ENCODE measurements around the gene TFEB. TPM values are rescaled to one million over a fixed set of nuclear protein-coding genes. Genes with fewer than 3 reads are reported as not detected.

TFEB gene
- total RNA-seq, 1 experiment from 2014 or later, result 3.4 TPM

DNA sequence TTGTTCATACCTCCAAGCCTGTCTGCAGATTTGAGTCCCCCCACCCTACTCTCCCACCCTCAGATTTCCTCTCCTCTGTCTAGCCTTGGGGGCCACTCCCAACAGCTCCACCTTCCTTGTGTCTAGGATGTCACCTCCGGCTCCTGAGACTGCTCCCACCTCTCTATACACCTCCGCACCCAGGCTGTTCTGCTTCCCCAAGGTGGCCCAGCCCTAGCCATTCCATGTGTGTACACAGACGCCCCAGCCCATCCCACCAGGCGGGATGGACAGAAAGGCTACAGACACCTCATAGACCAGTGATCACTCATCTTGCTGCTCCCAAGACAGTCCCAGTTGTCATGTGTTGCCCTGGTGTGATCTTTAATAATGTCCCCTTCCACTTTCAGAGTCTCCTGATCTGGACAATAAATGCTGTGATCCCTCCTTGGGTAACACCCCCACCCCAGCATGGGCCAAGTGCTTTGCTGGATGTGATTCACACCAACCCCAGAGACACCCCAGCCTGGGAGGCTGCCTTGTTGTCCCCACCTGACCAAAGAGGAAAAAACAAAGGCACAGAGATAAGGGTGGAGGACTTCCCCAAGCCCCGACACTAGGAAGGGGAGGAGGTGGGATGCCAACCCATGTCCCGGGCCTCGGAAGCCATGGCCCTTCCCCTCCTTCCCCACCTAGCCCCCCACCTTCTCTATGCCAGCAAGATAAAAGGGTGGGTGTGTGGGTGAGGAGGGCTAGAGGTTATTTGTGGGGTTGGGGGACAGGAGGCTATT, 61.0 kb downstream of the TFEB start:
- H3K36me3 ChIP-seq, result no peaks in the 10 kb centered on the region
- no peaks in the 10 kb centered on the region; the same call in 1 of the 2 replicates for H3K9me3 ChIP-seq (replicated peaks)
- H3K27ac ChIP-seq, result no peak overlapping the region
- H3K4me3 ChIP-seq, result no peak overlapping the region
- peaks cover 5% of the 10 kb centered on the region; the same call in 1 of the 2 replicates for H3K27me3 ChIP-seq (replicated peaks)
- H3K4me1 ChIP-seq (replicated peaks), result no peaks in the 10 kb centered on the region
- DNase-seq (ENCODE audit: low read depth in 1 of 2, low spot score in 2 of 2), result no peak

DNA sequence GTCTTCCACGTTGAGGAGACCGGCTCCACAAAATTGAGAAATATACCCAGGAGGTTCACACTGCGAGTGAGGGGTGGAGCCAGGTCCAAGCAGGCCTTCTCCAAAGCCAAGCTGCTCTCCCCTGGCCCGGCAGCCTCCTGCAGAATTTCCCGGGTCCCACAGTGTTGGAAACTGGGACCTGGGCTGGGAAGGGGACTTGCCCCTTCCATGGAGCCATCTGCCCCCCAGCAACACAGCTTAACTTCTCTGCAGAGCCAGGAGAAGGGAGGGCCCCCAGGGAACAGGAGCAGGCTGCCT, 61.8 kb downstream of the TFEB start:
- no peaks in the 10 kb centered on the region; the same call in 1 of the 2 replicates for H3K9me3 ChIP-seq (replicated peaks)
- H3K36me3 ChIP-seq, result no peaks in the 10 kb centered on the region
- H3K4me3 ChIP-seq, result no peak overlapping the region
- H3K27me3 ChIP-seq (replicated peaks), result peaks cover 5% of the 10 kb centered on the region; the same call in 1 of the 2 replicates
- DNase-seq (ENCODE audit: low read depth in 1 of 2, low spot score in 2 of 2), result no peak
- H3K4me1 ChIP-seq (replicated peaks), result no peaks in the 10 kb centered on the region
- no peak overlapping the region for H3K27ac ChIP-seq

DNA sequence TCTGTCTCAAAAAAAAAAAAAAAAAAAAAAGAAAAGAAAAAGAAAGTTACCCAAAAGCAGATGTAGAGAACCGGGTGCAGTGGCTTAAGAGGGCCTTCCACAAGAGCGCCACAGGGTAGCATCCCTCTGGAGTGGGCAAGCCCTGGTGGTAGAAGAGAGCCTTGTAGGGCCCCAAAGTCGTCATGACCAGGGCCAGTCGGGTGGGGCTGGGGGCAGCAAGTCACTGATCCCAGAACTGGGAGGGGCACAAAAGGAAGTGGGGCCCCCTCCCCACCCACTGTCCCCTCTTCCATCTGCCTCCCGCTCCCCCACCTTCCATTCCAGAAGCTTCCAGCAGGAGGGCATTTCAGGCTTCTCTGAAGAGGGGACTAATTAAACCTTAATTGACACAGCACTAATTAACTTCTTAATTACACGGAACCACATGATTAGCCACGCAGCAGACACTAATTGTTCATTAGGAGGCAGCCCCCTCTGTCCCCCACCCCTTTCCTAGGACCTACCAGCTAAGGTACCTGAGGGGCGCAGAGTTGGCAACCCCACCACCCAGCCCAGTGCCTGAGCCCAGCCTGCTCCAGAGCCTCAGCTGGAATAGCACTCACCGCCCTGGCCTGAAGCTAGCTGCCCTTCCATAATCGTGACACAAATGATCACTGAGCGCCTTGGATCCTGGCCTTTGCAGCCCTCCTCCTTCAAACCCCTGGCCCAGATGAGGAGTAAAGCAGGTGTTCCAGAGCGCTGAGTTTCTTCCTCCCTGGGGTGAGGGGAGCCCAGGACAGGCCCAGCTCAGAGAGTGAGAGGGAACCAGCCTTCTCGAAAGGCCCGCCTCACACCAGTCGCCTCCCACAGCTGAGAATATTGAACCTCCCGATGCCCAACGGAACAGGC, 62.3 kb downstream of the TFEB start:
- H3K4me3 ChIP-seq, result no peak overlapping the region
- H3K27me3 ChIP-seq (replicated peaks), result peaks cover 5% of the 10 kb centered on the region; the same call in 1 of the 2 replicates
- no peak for DNase-seq (ENCODE audit: low read depth in 1 of 2, low spot score in 2 of 2)
- no peaks in the 10 kb centered on the region for H3K4me1 ChIP-seq (replicated peaks)
- no peaks in the 10 kb centered on the region; the same call in 1 of the 2 replicates for H3K9me3 ChIP-seq (replicated peaks)
- no peak overlapping the region for H3K27ac ChIP-seq
- H3K36me3 ChIP-seq, result no peaks in the 10 kb centered on the region

DNA sequence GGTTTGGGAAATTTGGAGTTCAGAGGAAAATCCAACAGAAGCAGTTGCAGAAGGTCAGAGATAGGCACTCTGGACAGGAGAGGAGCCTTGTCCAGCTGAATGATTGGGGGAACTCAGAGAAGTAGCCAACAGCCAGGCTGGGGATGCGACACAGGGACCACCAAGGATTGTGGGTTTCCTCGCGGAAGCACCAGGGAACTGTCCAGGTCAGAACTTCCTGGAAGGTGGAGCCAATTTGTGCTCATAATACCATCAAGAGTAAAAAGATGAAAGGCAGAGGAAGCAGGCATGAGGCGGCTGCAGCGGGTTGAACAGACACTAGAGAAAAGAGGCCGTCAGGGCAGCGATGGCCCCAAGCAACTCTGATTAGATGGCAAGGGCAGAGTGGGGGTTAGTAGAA, 63.4 kb downstream of the TFEB start:
- H3K27ac ChIP-seq, result no peak overlapping the region
- H3K27me3 ChIP-seq (replicated peaks), result peaks cover 5% of the 10 kb centered on the region; the same call in 1 of the 2 replicates
- no peaks in the 10 kb centered on the region; the same call in 1 of the 2 replicates for H3K9me3 ChIP-seq (replicated peaks)
- no peak overlapping the region for H3K4me3 ChIP-seq
- H3K4me1 ChIP-seq (replicated peaks), result no peaks in the 10 kb centered on the region
- H3K36me3 ChIP-seq, result no peaks in the 10 kb centered on the region
- no peak for DNase-seq (ENCODE audit: low read depth in 1 of 2, low spot score in 2 of 2)

DNA sequence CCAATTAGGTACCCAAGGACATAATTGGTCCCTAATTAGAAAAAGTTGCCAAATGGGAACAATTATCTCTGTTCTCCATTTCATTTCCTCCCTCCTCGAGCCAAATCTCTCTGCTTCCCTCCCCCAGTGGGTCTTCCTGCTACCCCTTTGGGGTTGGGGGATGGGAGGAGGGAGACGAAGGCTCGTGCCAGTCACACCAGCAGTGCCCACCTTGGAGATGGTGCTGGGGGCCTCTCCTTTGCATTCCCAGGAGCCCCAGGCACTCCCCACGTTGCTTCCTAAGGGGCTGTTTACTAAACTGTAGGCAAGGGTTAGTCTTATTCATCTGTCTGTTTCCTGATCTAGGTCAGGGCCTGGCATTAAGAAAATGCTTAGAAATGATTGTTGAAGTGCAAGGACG, 64.0 kb downstream of the TFEB start:
- no peak for DNase-seq (ENCODE audit: low read depth in 1 of 2, low spot score in 2 of 2)
- H3K36me3 ChIP-seq, result no peaks in the 10 kb centered on the region

DNA sequence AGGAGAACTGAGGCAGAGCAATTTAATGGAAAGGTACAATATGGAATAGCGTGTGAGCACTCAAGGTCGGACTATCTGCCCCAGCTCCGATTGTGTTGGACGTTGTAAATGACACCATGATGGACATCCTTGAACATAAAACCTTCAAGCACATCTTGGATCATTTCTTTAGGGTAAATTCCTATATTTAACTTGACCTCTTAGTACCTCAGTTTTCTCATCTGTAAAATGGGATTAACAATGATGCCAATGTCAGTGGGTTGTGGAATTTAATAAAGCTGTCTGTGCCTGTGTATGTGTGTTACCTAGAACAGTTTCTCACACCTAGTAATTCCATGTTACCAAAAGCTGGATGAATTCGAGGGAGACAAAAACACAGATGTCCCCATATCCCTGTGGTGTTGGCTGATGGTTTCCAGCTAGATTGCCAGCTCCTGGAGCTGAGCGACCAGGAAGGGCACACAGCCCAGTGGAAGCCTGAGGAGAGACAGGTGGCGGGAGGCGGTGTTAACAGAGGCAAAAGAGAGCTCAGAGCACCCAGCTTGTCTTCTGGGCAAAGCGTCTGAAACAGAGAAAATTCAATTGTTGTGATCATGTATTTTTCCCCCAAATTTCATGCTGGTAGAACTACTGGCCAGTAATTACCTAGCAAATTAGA, 64.6 kb downstream of the TFEB start:
- Histone ChIP-seq H3K27me3 (replicated peaks) (peaks cover 5% of the 10 kb centered on the region; the same call in 1 of the 2 replicates), H3K27ac (no peak overlapping the region), H3K4me1 (replicated peaks) (no peaks in the 10 kb centered on the region), H3K36me3 (no peaks in the 10 kb centered on the region), H3K4me3 (no peak overlapping the region), H3K9me3 (replicated peaks) (no peaks in the 10 kb centered on the region; the same call in 1 of the 2 replicates)
- no peak for DNase-seq (ENCODE audit: low read depth in 1 of 2, low spot score in 2 of 2)

More for the DNA sequence above, 64.0 kb downstream of the TFEB start:
- Histone ChIP-seq H3K27ac (no peak overlapping the region), H3K27me3 (replicated peaks) (peaks cover 5% of the 10 kb centered on the region; the same call in 1 of the 2 replicates), H3K9me3 (replicated peaks) (no peaks in the 10 kb centered on the region; the same call in 1 of the 2 replicates), H3K4me1 (replicated peaks) (no peaks in the 10 kb centered on the region), H3K4me3 (no peak overlapping the region)

DNA sequence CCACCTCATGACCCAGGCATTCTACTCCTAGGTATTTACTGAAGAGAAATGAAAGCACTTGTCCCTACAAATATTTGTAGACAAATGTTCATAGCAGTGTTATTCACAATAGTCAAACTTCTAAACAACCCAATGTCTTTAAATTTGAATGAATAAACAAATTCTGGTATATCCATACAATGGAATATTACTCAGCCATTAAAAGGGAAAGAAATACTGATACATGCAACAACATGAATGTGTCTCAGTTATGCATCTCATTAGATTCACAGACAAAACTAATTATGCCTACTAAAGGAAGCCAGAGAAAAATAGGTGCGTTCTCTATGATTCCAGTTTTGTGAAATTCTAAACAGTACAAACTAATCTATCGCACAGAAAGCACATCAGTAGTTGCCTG, 66.4 kb downstream of the TFEB start:
- peaks cover 11% of the 10 kb centered on the region; the same call in 1 of the 2 replicates for H3K27me3 ChIP-seq (replicated peaks)
- no peak for DNase-seq (ENCODE audit: low read depth in 1 of 2, low spot score in 2 of 2)
- H3K4me3 ChIP-seq, result no peak overlapping the region

DNA sequence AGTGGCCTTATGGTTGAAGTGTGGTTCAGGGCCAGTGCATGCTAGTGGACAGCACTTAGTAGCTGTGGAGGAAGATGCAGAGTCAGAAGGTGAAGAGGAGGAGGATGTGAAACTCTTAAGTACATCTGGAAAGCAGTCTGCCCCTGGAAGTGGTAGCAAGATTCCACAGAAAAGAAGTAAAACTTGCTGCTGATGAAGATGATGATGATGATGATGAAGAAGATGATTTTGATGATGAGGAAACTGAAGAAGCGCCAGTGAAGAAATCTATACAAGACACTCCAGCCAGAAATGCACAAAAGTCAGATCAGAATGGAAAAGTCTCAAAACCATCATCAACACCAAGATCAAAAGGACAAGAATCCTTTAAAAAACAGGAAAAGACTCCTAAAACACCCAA, 68.2 kb downstream of the TFEB start:
- Histone ChIP-seq H3K27ac (no peak overlapping the region), H3K9me3 (replicated peaks) (no peaks in the 10 kb centered on the region; the same call in 1 of the 2 replicates), H3K4me3 (no peak overlapping the region), H3K36me3 (no peaks in the 10 kb centered on the region), H3K4me1 (replicated peaks) (no peaks in the 10 kb centered on the region), H3K27me3 (replicated peaks) (peaks cover 11% of the 10 kb centered on the region; the same call in 1 of the 2 replicates)
- no peak for DNase-seq (ENCODE audit: low read depth in 1 of 2, low spot score in 2 of 2)

More for the DNA sequence above, 66.4 kb downstream of the TFEB start:
- no peaks in the 10 kb centered on the region for H3K36me3 ChIP-seq
- no peak overlapping the region for H3K27ac ChIP-seq
- no peaks in the 10 kb centered on the region for H3K4me1 ChIP-seq (replicated peaks)
- no peaks in the 10 kb centered on the region; the same call in 1 of the 2 replicates for H3K9me3 ChIP-seq (replicated peaks)

DNA sequence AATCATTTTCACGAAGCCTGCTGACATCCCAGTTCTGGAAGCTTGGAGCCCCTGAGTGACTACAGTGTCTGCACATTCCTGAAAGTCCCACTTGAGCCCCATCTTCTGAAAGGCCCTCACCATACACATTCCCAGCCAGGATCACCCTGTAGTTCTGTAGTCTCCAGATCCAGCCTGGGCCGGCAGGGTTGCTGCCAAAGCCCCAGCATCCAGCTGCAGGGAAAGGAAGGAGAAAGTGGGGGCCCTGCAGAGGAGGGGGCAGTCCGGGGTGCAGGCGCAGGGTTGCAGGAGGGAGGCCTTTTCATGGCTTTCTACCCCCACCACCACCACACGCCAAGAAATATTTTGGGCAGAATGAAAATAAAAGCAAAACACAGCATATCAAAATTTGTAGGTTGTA, 71.1 kb downstream of the TFEB start:
- no peak overlapping the region for H3K27ac ChIP-seq
- no peaks in the 10 kb centered on the region for H3K36me3 ChIP-seq
- no peaks in the 10 kb centered on the region for H3K4me1 ChIP-seq (replicated peaks)
- H3K4me3 ChIP-seq, result no peak overlapping the region
- H3K27me3 ChIP-seq (replicated peaks), result peaks cover 13% of the 10 kb centered on the region; the same call in 1 of the 2 replicates
- H3K9me3 ChIP-seq (replicated peaks), result no peaks in the 10 kb centered on the region
- no peak for DNase-seq (ENCODE audit: low read depth in 1 of 2, low spot score in 2 of 2)

DNA sequence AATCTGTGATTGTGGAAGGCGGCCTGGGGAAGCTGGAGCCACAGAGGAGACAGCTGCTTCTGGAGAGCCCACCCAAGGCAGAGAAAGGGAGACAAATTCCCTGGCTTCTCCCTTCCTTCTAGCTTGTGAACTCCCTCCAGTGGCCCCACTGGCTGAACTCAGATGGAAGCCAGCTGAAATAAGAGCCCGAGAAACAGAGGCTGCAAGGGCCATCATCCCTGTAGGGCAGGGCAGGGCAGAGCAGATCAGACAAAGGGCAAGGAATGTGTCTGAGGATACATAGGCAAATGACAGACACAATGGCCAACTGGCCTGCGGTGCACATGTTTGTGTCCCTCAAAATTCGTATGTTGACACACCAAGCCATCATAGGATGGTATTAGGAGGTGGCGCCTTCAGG, 71.8 kb downstream of the TFEB start:
- no peaks in the 10 kb centered on the region for H3K36me3 ChIP-seq
- no peak for DNase-seq (ENCODE audit: low read depth in 1 of 2, low spot score in 2 of 2)
- no peaks in the 10 kb centered on the region for H3K9me3 ChIP-seq (replicated peaks)
- H3K27me3 ChIP-seq (replicated peaks), result peaks cover 13% of the 10 kb centered on the region; the same call in 1 of the 2 replicates
- no peaks in the 10 kb centered on the region for H3K4me1 ChIP-seq (replicated peaks)
- no peak overlapping the region for H3K4me3 ChIP-seq
- no peak overlapping the region for H3K27ac ChIP-seq

DNA sequence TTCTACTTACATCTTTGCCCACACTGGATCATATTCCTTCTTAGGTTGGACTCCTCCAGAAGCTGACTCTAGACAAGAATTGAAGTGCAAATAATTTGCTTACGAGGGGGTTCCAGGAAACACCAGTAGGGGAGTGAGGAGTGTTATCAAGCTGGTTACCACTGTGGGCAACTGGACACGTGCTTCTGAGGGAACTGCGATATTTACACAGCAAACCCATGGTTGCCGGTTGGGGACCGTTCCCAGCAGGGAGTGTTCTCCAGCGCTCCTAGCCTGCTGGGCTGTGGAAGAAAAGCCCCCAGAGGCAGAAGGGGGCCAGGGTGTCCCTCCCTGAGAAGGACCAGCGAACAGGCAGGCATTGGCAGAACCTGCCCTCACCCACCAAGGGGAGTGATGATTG, 75.5 kb downstream of the TFEB start:
- Histone ChIP-seq H3K27ac (no peak overlapping the region), H3K4me3 (no peak overlapping the region), H3K36me3 (no peaks in the 10 kb centered on the region), H3K9me3 (replicated peaks) (no peaks in the 10 kb centered on the region), H3K4me1 (replicated peaks) (no peaks in the 10 kb centered on the region), H3K27me3 (replicated peaks) (peaks cover 7% of the 10 kb centered on the region; the same call in 1 of the 2 replicates)
- no peak for DNase-seq (ENCODE audit: low read depth in 1 of 2, low spot score in 2 of 2)

DNA sequence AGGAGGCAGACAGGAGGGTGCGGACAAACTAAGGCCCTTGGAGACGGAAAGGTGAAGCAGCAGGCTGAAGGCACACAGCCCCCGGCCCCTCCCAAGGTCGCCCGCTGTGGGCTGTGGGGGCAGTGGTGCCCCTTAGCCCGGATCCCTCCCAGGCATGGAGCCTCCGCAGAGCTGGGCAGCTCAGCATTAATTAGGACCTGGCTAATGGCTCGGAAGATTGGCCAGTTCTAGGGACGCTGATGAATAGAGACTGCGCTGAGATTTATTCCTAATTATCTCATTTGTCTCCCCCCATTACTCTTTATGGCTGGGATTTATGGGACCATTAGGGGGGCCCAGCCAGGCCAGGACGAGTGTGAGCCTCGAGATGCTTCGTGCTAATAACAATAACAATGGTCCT, 76.8 kb downstream of the TFEB start:
- H3K27me3 ChIP-seq (replicated peaks), result peaks cover 7% of the 10 kb centered on the region; the same call in 1 of the 2 replicates
- H3K9me3 ChIP-seq (replicated peaks), result no peaks in the 10 kb centered on the region
- H3K4me3 ChIP-seq, result no peak overlapping the region
- no peaks in the 10 kb centered on the region for H3K4me1 ChIP-seq (replicated peaks)
- H3K27ac ChIP-seq, result no peak overlapping the region
- DNase-seq (ENCODE audit: low read depth in 1 of 2, low spot score in 2 of 2), result no peak
- no peaks in the 10 kb centered on the region for H3K36me3 ChIP-seq
